ENCODE data around the gene CHMP4A. TPM values are rescaled to one million over a fixed set of nuclear protein-coding genes. Genes with fewer than 3 reads are reported as not detected.

The CHMP4A gene
- total RNA-seq, 1 experiment from 2014 or later, result 88.6 TPM

GRCh38 chr14:24255931-24256711 is 42.8 kb upstream of the CHMP4A start:
- intact Hi-C loops (cut with micrococcal nuclease), result no loop called here
- H3K27ac Mint-ChIP-seq (ENCODE audit: low read depth, unreplicated experiment), result peak overlapping the region; percentile 73
- no peaks in the 10 kb centered on the region for H3K27me3 Mint-ChIP-seq (ENCODE audit: insufficient read depth, unreplicated experiment)
- H3K4me3 Mint-ChIP-seq (ENCODE audit: unreplicated experiment), result no peak overlapping the region
- ChIA-PET POLR2A (interaction anchor here (2.0 to 4.0 kb wide), 4 partner anchors 10 to 18 kb away, joined by 8 to 22 read pairs (median 15); partner anchors contain the start of genes RABGGTA and TINF2), CTCF (interaction anchor here (4.5 to 32.3 kb wide), 3 partner anchors 14 to 53 kb away, joined by 34 to 457 read pairs (median 392); partner anchors contain the start of genes CIDEB, DHRS1, LTB4R2 and NOP9)
- H3K36me3 Mint-ChIP-seq (ENCODE audit: insufficient read depth, unreplicated experiment), result peaks cover 27% of the 10 kb centered on the region
- peaks cover 29% of the 10 kb centered on the region for H3K4me1 Mint-ChIP-seq (ENCODE audit: insufficient read depth, unreplicated experiment)
- DNase-seq (ENCODE audit: unreplicated experiment), result no peak
- no TSS peak for BruUV-seq (replicated peaks)
- no peak for TF ChIP-seq CTCF (IDR thresholded peaks at IDR 0.05; ENCODE audit: unreplicated experiment)
- no peaks in the 10 kb centered on the region for H3K9me3 Mint-ChIP-seq (ENCODE audit: unreplicated experiment)

- BruUV-seq (replicated peaks), result no TSS peak
- TF ChIP-seq CTCF (IDR thresholded peaks at IDR 0.05; ENCODE audit: unreplicated experiment), result no peak
- H3K4me3 Mint-ChIP-seq (ENCODE audit: unreplicated experiment), result no peak overlapping the region
- intact Hi-C loops (cut with micrococcal nuclease), result no loop called here
- DNase-seq (ENCODE audit: unreplicated experiment), result no peak
- H3K27me3 Mint-ChIP-seq (ENCODE audit: insufficient read depth, unreplicated experiment), result no peaks in the 10 kb centered on the region
- POLR2A ChIA-PET, result interaction anchor here (0.6 to 2.0 kb wide), 2 partner anchors 13 to 43 kb away, joined by 3 to 10 read pairs; partner anchors contain the start of gene TINF2
- no peak overlapping the region for H3K27ac Mint-ChIP-seq (ENCODE audit: low read depth, unreplicated experiment)
- H3K9me3 Mint-ChIP-seq (ENCODE audit: unreplicated experiment), result no peaks in the 10 kb centered on the region
- CTCF ChIA-PET, result interaction anchor here (0.6 to 32.3 kb wide), 4 partner anchors 13 to 53 kb away, joined by 3 to 457 read pairs (median 213); partner anchors contain the start of genes CIDEB, DHRS1, LTB4R2 and NOP9
- peaks cover 27% of the 10 kb centered on the region for H3K36me3 Mint-ChIP-seq (ENCODE audit: insufficient read depth, unreplicated experiment)
- H3K4me1 Mint-ChIP-seq (ENCODE audit: insufficient read depth, unreplicated experiment), result peaks cover 26% of the 10 kb centered on the region
Observed at GRCh38 chr14:24255438-24255837, 42.1 kb upstream of the CHMP4A start.

GRCh38 chr14:24254630-24255392 is 41.5 kb upstream of the CHMP4A start:
- Mint-ChIP-seq H3K27ac (ENCODE audit: low read depth, unreplicated experiment) (no peak overlapping the region), H3K27me3 (ENCODE audit: insufficient read depth, unreplicated experiment) (no peaks in the 10 kb centered on the region), H3K4me1 (ENCODE audit: insufficient read depth, unreplicated experiment) (peaks cover 22% of the 10 kb centered on the region), H3K36me3 (ENCODE audit: insufficient read depth, unreplicated experiment) (peaks cover 27% of the 10 kb centered on the region), H3K9me3 (ENCODE audit: unreplicated experiment) (no peaks in the 10 kb centered on the region), H3K4me3 (ENCODE audit: unreplicated experiment) (no peak overlapping the region)
- ChIA-PET CTCF (interaction anchor here (0.6 to 32.3 kb wide), 3 partner anchors 13 to 54 kb away, joined by 3 to 457 read pairs (median 392); partner anchors contain the start of genes DHRS1, NOP9 and TINF2), POLR2A (interaction anchor here (0.6 to 2.0 kb wide), 3 partner anchors 12 to 44 kb away, joined by 3 to 10 read pairs (median 3); partner anchors contain the start of gene TINF2)
- no TSS peak for BruUV-seq (replicated peaks)
- no peak for DNase-seq (ENCODE audit: unreplicated experiment)
- intact Hi-C loops (cut with micrococcal nuclease), result no loop called here
- TF ChIP-seq CTCF (IDR thresholded peaks at IDR 0.05; ENCODE audit: unreplicated experiment), result no peak
